Type B pancreatic cell (in vitro differentiated cells): Measurements from ENCODE around the gene ANKRD11. TPM values are rescaled to one million over a fixed set of nuclear protein-coding genes. Genes with fewer than 3 reads are reported as not detected.

ENCODE experiments used
- DNase-seq: peaks from one replicate; pipeline ENCODE4 v3.0.0; 2021; ENCODE audit warnings: mixed read lengths; ENCODE audit not compliant: unreplicated experiment; ENCODE audit errors: extremely low spot score
- H3K27ac Mint-ChIP-seq: 2 replicates; pipeline ENCODE4 v1.8.0; 2021; ENCODE audit warnings: mild to moderate bottlenecking, mixed read lengths
- H3K27me3 Mint-ChIP-seq: 2 replicates; pipeline ENCODE4 v1.8.0; 2021; ENCODE audit warnings: mixed read lengths
- H3K36me3 Mint-ChIP-seq: 2 replicates; pipeline ENCODE4 v1.8.0; 2021; ENCODE audit warnings: mixed read lengths
- H3K4me1 Mint-ChIP-seq: one replicate; pipeline ENCODE4 v1.8.0; 2021; ENCODE audit warnings: mixed read lengths; ENCODE audit not compliant: unreplicated experiment
- H3K4me3 Mint-ChIP-seq: 2 replicates; pipeline ENCODE4 v1.8.0; 2021; ENCODE audit warnings: mild to moderate bottlenecking, mixed read lengths
- H3K9me3 Mint-ChIP-seq: 2 replicates; pipeline ENCODE4 v1.8.0; 2021; ENCODE audit warnings: mixed read lengths
- total RNA-seq: library from RNA; stranded (reverse); gene quantifications from 2 replicates; pipeline ENCODE4 v1.2.1, GENCODE V29; 2021; ENCODE audit warnings: low replicate concordance
- TF ChIP-seq, protein P1 (sequence below): fragments of 200-600 bp; sonication (generic); conservative IDR thresholded peaks from 2 replicates; pipeline ENCODE4 v1.5.0; 2021; ENCODE audit warnings: antibody characterized with exemption, mild to moderate bottlenecking

Gene ANKRD11
- total RNA-seq, 1 donor from 2014 or later, result 153 TPM

DNA sequence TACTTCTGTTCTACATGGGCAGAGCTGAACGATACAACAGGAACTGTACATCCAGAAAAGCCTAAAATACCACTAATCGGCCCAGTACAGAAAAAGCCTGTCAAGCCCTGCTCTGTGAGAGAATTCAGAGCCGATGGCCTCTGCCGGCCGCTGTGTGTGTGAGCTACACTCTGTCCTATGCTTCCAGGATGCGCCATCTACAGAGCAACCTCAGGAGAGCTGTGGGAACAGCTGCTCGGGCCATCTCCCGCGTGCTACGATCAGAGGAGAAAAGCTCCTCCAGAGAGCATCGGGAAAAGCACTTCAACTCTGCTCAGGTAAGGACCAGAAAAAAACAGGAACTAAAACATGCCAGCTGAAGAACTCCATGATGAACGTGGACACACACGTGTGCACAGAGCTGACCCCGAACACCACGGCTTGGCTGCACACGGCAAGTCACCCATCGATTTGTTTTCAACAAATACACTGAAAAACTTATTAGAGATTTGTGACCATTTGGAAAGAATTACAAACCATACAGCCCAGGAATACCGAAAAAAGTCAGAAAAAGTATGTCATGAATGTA, 115.9 kb downstream of the ANKRD11 start:
- DNase-seq, result no peak
- H3K4me1 Mint-ChIP-seq, result peaks cover 50% of the 10 kb centered on the region
- TF ChIP-seq, protein P1, sequence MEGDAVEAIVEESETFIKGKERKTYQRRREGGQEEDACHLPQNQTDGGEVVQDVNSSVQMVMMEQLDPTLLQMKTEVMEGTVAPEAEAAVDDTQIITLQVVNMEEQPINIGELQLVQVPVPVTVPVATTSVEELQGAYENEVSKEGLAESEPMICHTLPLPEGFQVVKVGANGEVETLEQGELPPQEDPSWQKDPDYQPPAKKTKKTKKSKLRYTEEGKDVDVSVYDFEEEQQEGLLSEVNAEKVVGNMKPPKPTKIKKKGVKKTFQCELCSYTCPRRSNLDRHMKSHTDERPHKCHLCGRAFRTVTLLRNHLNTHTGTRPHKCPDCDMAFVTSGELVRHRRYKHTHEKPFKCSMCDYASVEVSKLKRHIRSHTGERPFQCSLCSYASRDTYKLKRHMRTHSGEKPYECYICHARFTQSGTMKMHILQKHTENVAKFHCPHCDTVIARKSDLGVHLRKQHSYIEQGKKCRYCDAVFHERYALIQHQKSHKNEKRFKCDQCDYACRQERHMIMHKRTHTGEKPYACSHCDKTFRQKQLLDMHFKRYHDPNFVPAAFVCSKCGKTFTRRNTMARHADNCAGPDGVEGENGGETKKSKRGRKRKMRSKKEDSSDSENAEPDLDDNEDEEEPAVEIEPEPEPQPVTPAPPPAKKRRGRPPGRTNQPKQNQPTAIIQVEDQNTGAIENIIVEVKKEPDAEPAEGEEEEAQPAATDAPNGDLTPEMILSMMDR, result no peak

DNA sequence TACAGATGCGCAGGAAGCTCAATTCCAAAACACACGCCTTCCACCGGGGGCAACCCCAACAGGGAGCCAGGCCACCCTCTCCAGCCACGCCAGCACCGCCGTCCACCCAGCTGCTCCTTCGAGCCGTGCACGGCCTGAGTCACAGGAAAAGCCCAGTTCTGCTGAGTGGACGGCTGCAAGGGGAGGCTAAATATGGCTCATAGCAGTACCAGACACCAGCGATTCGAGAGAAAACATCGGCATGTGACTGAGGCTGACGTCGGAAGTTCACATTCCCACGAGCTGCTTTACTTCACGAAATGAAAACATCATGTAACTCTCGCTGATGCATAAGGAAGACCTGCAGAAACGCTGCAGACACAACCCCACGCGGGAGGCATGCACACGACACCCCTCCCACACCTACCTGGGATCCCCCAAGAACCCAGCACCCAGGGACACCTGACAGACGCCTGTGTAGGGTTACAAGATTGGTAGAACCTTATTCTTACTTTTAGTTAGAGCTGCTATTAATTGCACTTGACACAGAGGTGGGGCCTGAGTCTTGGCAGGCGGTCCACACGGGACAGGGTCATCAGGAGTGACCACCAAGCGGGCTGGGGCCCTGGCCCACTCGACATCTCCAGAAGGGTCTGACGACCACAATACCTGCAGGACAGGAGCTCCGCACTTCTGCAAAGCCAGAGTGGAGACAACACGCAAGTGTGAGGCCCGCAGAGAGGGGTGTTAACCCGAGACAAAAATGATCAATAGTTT, 116.8 kb downstream of the ANKRD11 start:
- TF ChIP-seq, protein P1, result no peak
- Mint-ChIP-seq H3K27ac (peak overlapping the region; percentile 25), H3K27me3 (no peaks in the 10 kb centered on the region), H3K4me3 (no peak overlapping the region), H3K9me3 (no peaks in the 10 kb centered on the region), H3K4me1 (peaks cover 57% of the 10 kb centered on the region), H3K36me3 (peaks cover 14% of the 10 kb centered on the region)
- no peak for DNase-seq

More for the DNA sequence above, 115.9 kb downstream of the ANKRD11 start:
- Mint-ChIP-seq H3K4me3 (peak overlapping the region; percentile 11), H3K9me3 (no peaks in the 10 kb centered on the region), H3K27me3 (no peaks in the 10 kb centered on the region), H3K27ac (peak overlapping the region; percentile 29), H3K36me3 (peaks cover 14% of the 10 kb centered on the region)

DNA sequence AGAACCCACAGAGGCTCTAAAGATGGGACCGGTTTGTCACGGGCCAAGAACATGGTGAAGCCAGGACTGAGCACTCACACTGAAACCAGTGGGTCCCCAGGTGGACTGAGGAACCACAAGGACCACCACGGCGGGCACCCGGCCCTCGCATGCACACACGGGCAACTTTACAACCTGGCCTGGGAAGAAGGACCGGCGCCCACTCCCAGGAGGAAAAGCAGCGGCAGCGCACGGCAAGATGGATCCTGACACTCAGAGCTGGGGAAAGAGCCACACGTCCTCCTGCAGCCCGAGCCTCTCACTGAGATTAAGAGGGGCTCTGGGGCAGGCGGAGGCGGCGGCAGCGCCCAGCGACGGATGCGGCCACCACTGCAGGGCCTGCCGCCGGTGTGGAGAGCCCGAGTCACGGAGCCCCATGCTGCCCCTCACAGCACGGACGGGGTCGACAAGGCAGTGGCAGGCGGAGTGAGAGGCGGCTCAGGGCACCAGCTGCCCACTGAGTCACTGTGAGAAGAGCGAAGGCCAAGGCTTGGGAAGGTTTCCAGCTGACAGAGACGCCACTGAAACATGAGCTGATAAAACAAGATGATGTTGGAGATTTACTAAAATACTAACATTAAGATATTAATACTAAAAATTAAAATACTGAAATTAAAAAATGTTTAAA, 118.3 kb downstream of the ANKRD11 start:
- Mint-ChIP-seq H3K27ac (peak overlapping the region; percentile 18), H3K9me3 (no peaks in the 10 kb centered on the region), H3K4me1 (peaks cover 54% of the 10 kb centered on the region), H3K36me3 (peaks cover 9% of the 10 kb centered on the region), H3K27me3 (no peaks in the 10 kb centered on the region), H3K4me3 (no peak overlapping the region)
- DNase-seq, result no peak
- TF ChIP-seq, protein P1, result no peak

DNA sequence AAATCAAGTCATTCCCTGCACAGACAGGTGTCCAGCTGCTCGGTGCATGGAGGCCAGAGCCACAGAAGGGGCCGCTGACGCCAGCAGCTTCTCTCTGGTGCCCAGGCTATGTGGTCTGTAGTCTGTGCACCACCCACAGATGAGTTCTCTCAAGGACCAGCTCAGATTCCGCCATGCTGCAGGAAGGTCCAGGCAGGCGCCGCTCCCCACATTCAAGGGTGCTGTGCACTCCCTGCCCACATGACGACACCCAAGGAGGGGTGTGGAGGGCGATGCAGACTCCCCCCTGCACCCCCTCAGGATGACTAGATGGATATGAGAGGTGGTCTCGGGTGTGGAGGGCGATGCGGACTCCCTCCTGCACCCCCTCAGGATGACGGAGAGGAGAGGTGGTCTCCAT, 119.0 kb downstream of the ANKRD11 start:
- no peaks in the 10 kb centered on the region for H3K9me3 Mint-ChIP-seq
- H3K4me3 Mint-ChIP-seq, result no peak overlapping the region
- H3K4me1 Mint-ChIP-seq, result peaks cover 59% of the 10 kb centered on the region
- TF ChIP-seq, protein P1, result no peak
- H3K27me3 Mint-ChIP-seq, result no peaks in the 10 kb centered on the region
- H3K36me3 Mint-ChIP-seq, result peaks cover 5% of the 10 kb centered on the region
- peak overlapping the region; percentile 92 for H3K27ac Mint-ChIP-seq
- no peak for DNase-seq

DNA sequence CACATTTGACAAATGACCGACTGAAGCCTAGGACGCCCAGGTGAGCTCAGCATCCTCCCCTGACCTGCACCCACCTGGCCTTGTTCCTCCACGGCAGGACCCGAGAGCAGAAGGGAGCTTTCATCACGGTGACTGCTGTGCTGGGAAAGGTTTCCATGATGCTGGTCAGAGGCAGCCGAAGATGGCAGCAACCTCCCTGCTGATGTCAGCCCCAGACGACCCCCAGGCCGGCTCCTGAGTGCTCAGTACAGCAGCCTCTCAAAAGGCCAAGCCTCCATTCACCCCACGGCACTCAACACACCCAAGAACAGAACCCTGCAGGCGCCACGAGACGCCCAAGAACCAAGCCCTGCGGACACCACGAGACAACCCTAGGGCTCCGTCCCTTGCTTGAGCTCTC, 119.8 kb downstream of the ANKRD11 start:
- no peak for DNase-seq
- TF ChIP-seq, protein P1, result no peak
- peak overlapping the region; percentile 92 for H3K27ac Mint-ChIP-seq
- H3K9me3 Mint-ChIP-seq, result no peaks in the 10 kb centered on the region
- peaks cover 59% of the 10 kb centered on the region for H3K4me1 Mint-ChIP-seq
- no peaks in the 10 kb centered on the region for H3K27me3 Mint-ChIP-seq
- H3K36me3 Mint-ChIP-seq, result no peaks in the 10 kb centered on the region
- no peak overlapping the region for H3K4me3 Mint-ChIP-seq
